GM12878 (cell line): ENCODE results near the gene COQ3. TPM values are rescaled to one million over a fixed set of nuclear protein-coding genes. Genes with fewer than 3 reads are reported as not detected.

Experiments used
- ATF7 ChIP-seq: fragments of 450-650 bp; IDR thresholded peaks from 2 replicates; pipeline ENCODE4 v1.6.1; 2016; ENCODE audit warnings: low read depth, mild to moderate bottlenecking
- CREB1 ChIP-seq: IDR thresholded peaks from 2 replicates; pipeline ENCODE4 v1.6.1; 2012; ENCODE audit warnings: low read depth, mild to moderate bottlenecking, inconsistent platforms
- EP300 ChIP-seq, 2 experiments: fragments of 150-350 bp in 1 of 2; IDR thresholded peaks; 2 replicates each; pipeline ENCODE4 v1.6.1; 2011 to 2012; ENCODE audit warnings: low read depth in 2 of 2, low read length in 2 of 2, borderline replicate concordance in 1 of 2, improper control_type of control experiment in 1 of 2, inconsistent platforms in 1 of 2; ENCODE audit not compliant: control insufficient read depth in 1 of 2
- ETV6 ChIP-seq, 2 experiments: fragments of 450-650 bp in 1 of 2; IDR thresholded peaks in 1 of 2; conservative IDR thresholded peaks in 1 of 2; 2 replicates each; pipeline ENCODE4 v1.6.1; 2014; ENCODE audit warnings: antibody characterized with exemption in 1 of 2, borderline replicate concordance in 1 of 2, low read depth in 1 of 2, mild to moderate bottlenecking in 1 of 2, moderate library complexity in 1 of 2
- FOXM1 ChIP-seq: IDR thresholded peaks from 2 replicates; pipeline ENCODE4 v1.6.1; 2012; ENCODE audit warnings: low read depth, mild to moderate bottlenecking, inconsistent platforms, low read length, moderate library complexity
- IRF4 ChIP-seq: IDR thresholded peaks from 2 replicates; pipeline ENCODE4 v1.6.1; 2011; ENCODE audit warnings: low read depth, low read length
- JUNB ChIP-seq: IDR thresholded peaks from 2 replicates; pipeline ENCODE4 v1.6.1; 2016; ENCODE audit warnings: antibody characterized with exemption, mild to moderate bottlenecking
- MTA2 ChIP-seq: fragments of 450-650 bp; IDR thresholded peaks from 2 replicates; pipeline ENCODE4 v1.6.1; 2016; ENCODE audit warnings: low read depth, mild to moderate bottlenecking, moderate library complexity
- MYC ChIP-seq: IDR thresholded peaks from 2 replicates; pipeline ENCODE4 v1.6.1; 2011; ENCODE audit warnings: mild to moderate bottlenecking, low read length, moderate library complexity, inconsistent platforms; ENCODE audit not compliant: insufficient read depth, insufficient replicate concordance, insufficient read length, severe bottlenecking
- NR2C1 ChIP-seq: fragments of 450-650 bp; IDR thresholded peaks from 2 replicates; pipeline ENCODE4 v1.6.1; 2017; ENCODE audit warnings: antibody characterized with exemption, mild to moderate bottlenecking, moderate library complexity
- NR2F1 ChIP-seq: fragments of 450-650 bp; conservative IDR thresholded peaks from 2 replicates; pipeline ENCODE4 v1.6.1; 2017; ENCODE audit warnings: mild to moderate bottlenecking
- NRF1 ChIP-seq: conservative IDR thresholded peaks from 2 replicates; pipeline ENCODE4 v1.6.1; 2011; ENCODE audit warnings: mild to moderate bottlenecking, low read depth, low read length, improper control_type of control experiment
- PKNOX1 ChIP-seq: fragments of 450-650 bp; IDR thresholded peaks from 2 replicates; pipeline ENCODE4 v1.6.1; 2016; ENCODE audit warnings: mild to moderate bottlenecking
- RAD21 ChIP-seq: IDR thresholded peaks from 2 replicates; pipeline ENCODE4 v1.6.1; 2011; ENCODE audit warnings: mild to moderate bottlenecking, low read depth, low read length, moderate library complexity; ENCODE audit not compliant: insufficient read depth
- RAD51 ChIP-seq: fragments of 450-650 bp; IDR thresholded peaks from 2 replicates; pipeline ENCODE4 v1.6.1; 2016; ENCODE audit warnings: moderate library complexity, mild to moderate bottlenecking, inconsistent platforms
- RUNX3 ChIP-seq: IDR thresholded peaks from 2 replicates; pipeline ENCODE4 v1.6.1; 2012; ENCODE audit warnings: low read length, inconsistent platforms
- SIN3A ChIP-seq: IDR thresholded peaks from 2 replicates; pipeline ENCODE4 v1.6.1; 2012; ENCODE audit warnings: low read depth, low read length, improper control_type of control experiment
- SIX5 ChIP-seq: IDR thresholded peaks from 2 replicates; pipeline ENCODE4 v1.6.1; 2011; ENCODE audit warnings: mild to moderate bottlenecking, low read depth, low read length, moderate library complexity; ENCODE audit not compliant: severe bottlenecking
- SMC3 ChIP-seq: IDR thresholded peaks from 2 replicates; pipeline ENCODE4 v1.6.1; 2011; ENCODE audit warnings: low read length, improper control_type of control experiment, borderline replicate concordance
- SPI1 ChIP-seq: IDR thresholded peaks from 2 replicates; pipeline ENCODE4 v1.6.1; 2011; ENCODE audit warnings: low read depth, mild to moderate bottlenecking, low read length, moderate library complexity, borderline replicate concordance; ENCODE audit not compliant: insufficient read depth
- SUZ12 ChIP-seq: fragments of 200-600 bp; sonication (generic); IDR thresholded peaks from one replicate; pipeline ENCODE4 v1.6.1; 2018; ENCODE audit warnings: antibody characterized with exemption, mild to moderate bottlenecking; ENCODE audit not compliant: unreplicated experiment
- TAF1 ChIP-seq: IDR thresholded peaks from 2 replicates; pipeline ENCODE4 v1.6.1; 2011; ENCODE audit warnings: mild to moderate bottlenecking, low read depth, low read length, borderline replicate concordance
- YY1 ChIP-seq: IDR thresholded peaks from 2 replicates; pipeline ENCODE4 v1.6.1; 2011; ENCODE audit warnings: low read depth, mild to moderate bottlenecking, low read length
- polyA plus RNA-seq, 11 experiments: library from polyadenylated mRNA; depleted of rRNA in 4 of 11; unstranded in 6 of 11; stranded (reverse) in 5 of 11; fragments of >200 nt; fragmentation: Nextera tagmentation in 4 of 11; fragmentation: Illumina TruSeq in 1 of 11; extraction: Ambion mirVana in 4 of 11; extraction: Trizol in 1 of 11; gene quantifications; 1 replicate in 1 of 11; 2 replicates in 10 of 11; pipeline versions ENCODE4 v1.2.1 to v1.2.3, GENCODE V29; 2011 to 2016; ENCODE audit warnings: inconsistent platforms in 2 of 11, missing spikeins in 2 of 11, low read depth in 1 of 11
- total RNA-seq, 4 experiments: library from RNA; depleted of rRNA in 3 of 4; stranded (reverse); fragments of >200 nt in 3 of 4; fragmentation: Illumina TruSeq in 1 of 4; extraction: Trizol in 1 of 4; gene quantifications; 2 replicates each; pipeline versions ENCODE4 v1.2.1 to v1.2.3, GENCODE V29; 2013 to 2021

The COQ3 gene
- total and polyA plus RNA-seq, 10 of the 15 experiments (the other 5 are each of a cell fraction or from before 2014, with no cell fraction given) = 9.3 to 50.6 (median 16.0) TPM

DNA sequence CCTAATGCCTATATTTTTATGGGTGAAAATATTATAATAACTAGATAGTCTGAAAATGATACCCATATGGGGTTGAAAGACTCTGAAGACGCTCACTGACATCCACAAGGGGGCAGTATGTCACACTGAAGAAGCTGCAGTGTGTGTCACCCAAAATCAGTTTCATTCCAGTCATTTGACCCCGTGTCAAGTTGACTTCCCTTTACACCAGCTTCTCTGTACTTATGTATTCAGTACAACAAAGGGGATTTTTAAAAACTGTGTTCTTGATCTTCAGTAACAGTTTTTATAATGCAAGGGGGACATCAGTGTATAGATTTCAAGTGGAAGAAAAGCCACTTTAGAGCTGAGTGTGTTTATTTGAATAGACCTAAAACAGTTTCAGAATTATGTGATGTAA lies 63.8 kb downstream of the COQ3 start (continued):
- TF ChIP-seq IRF4 (0 out of 2 replicates have a peak, but pooled peaks have one; percentile 35), RAD21 (peak; percentile 73), NR2C1 (0 out of 2 replicates have a peak, but pooled peaks have one; percentile 33), SUZ12 (no peak), YY1 (peak; percentile 60; the same call in 1 of the 2 replicates), PKNOX1 (peak; percentile 68), ATF7 (peak; percentile 44; the same call in 1 of the 2 replicates), SIX5 (no peak), NRF1 (no peak), RUNX3 (0 out of 2 replicates have a peak, but pooled peaks have one; percentile 15), ETV6 (conservative IDR thresholded peaks at IDR 0.05 in 1 of 2, IDR thresholded peaks at IDR 0.05 in 1 of 2; ENCODE audit: borderline replicate concordance in 1 of 2, low read depth in 1 of 2) (peak in 1 of 2 experiments; percentile 21; a peak in 1 of 4 replicates), EP300 (IDR thresholded peaks at IDR 0.05; ENCODE audit: borderline replicate concordance in 1 of 2, control insufficient read depth in 1 of 2, low read depth in 2 of 2, low read length in 2 of 2) (0 out of 4 replicates have a peak, but pooled peaks of 1 of the 2 experiments have one; percentile 23), SIN3A (no peak), CREB1 (0 out of 2 replicates have a peak, but pooled peaks have one; percentile 29), SPI1 (peak; percentile 62; the same call in 1 of the 2 replicates), SMC3 (peak; percentile 63; the same call in 1 of the 2 replicates), JUNB (peak; percentile 63), TAF1 (peak; percentile 37; the same call in 1 of the 2 replicates), FOXM1 (peak; percentile 61; the same call in 1 of the 2 replicates), RAD51 (peak; percentile 45; the same call in 1 of the 2 replicates), MYC (no peak), MTA2 (0 out of 2 replicates have a peak, but pooled peaks have one; percentile 20), NR2F1 (peak; percentile 95)
